Measurements from ENCODE around the gene SLC7A5. TPM values are rescaled to one million over a fixed set of nuclear protein-coding genes. Genes with fewer than 3 reads are reported as not detected.
"Not testable (repeated sequence)": the region's sequence is repeated elsewhere in the genome, so short reads cannot be mapped to it uniquely, and the experiment has no call there.

Gene SLC7A5
- total RNA-seq, 1 donor from 2014 or later, result 127 TPM

DNA sequence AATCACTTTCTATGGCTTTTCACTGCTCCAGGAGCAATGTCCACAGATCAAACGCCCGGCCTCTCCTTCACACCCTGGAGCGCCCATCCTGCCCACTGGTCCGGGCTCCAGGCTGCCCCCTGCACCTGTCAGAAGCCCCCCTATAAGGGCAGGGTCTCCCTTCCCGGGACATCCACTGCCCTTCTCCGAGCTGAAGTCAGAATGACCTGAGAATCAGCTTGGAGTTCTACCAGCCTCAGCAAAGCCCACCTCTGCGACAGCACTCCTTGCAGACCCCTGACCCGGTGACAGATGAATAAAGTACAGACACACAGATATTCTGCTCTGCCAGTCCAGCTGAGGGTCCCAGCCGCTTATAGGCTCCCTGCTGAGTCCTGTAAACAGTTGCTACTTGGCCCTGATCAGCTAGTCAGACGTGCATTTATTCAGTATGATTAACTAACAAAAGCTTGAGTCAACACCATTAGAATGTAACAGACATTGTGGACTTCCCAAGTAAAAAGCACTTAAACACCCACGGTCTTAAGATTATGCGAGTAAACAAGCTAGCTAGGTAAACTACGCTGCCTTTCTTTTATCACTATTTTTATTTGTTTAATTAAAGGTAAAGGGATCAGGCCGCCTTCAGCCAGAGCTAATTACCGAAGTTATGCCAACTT lies 4.8 kb downstream of the SLC7A5 start:
- Mint-ChIP-seq H3K27ac (ENCODE audit: unreplicated experiment) (no peak overlapping the region), H3K9me3 (ENCODE audit: unreplicated experiment) (no peaks in the 10 kb centered on the region), H3K36me3 (ENCODE audit: unreplicated experiment) (peaks cover 13% of the 10 kb centered on the region), H3K4me3 (ENCODE audit: unreplicated experiment) (peak overlapping the region; percentile 40), H3K4me1 (ENCODE audit: unreplicated experiment) (peaks cover 63% of the 10 kb centered on the region), H3K27me3 (ENCODE audit: unreplicated experiment) (no peaks in the 10 kb centered on the region)
- DNase-seq (ENCODE audit: extremely low spot score, unreplicated experiment), result no peak
- TF ChIP-seq CTCF (IDR thresholded peaks at IDR 0.05), result no peak

GRCh38 chr16:87863327-87863635 lies 6.0 kb downstream of the SLC7A5 start:
- not testable (repeated sequence) for H3K27ac Mint-ChIP-seq (ENCODE audit: unreplicated experiment); H3K9me3 Mint-ChIP-seq (ENCODE audit: unreplicated experiment); H3K27me3 Mint-ChIP-seq (ENCODE audit: unreplicated experiment); DNase-seq (ENCODE audit: extremely low spot score, unreplicated experiment); H3K4me3 Mint-ChIP-seq (ENCODE audit: unreplicated experiment)
- Mint-ChIP-seq H3K4me1 (ENCODE audit: unreplicated experiment) (peaks cover 72% of the 10 kb centered on the region), H3K36me3 (ENCODE audit: unreplicated experiment) (peaks cover 13% of the 10 kb centered on the region)

DNA sequence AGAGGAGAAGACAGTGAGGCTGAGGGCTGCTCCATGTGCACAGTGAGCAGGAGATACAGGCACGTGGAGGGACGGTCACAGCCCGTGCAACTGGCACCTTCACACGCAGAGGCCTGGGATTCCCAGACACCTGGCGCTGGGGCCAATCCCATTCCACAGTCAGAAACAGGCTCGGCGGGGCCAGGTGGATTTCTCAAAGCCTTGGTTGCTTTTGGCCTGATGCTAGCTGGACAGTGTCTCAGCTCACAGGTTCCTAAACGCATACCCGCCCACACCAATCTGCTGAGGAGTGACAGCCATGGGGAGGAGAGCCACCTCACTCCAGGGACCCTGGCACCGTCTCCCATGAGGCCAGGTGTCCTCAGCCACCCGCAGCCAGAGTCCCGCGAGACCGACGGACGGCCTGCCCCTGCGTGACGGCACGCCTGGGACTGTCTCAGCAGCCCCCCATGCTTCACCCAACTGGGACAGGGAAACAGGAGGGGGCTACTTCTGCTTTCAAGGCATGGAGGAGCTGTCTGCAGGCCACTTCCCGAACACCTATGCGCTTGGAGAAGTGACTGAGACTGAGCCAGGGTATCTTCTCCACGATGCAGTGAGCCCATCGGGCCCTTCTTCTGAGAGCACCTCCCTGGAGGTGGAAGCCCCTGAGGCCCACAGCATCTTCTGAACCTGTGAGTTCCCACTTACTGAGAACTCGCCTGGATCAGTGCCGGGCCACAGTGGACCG lies 6.5 kb downstream of the SLC7A5 start:
- not testable (repeated sequence) for DNase-seq (ENCODE audit: extremely low spot score, unreplicated experiment); H3K4me3 Mint-ChIP-seq (ENCODE audit: unreplicated experiment); H3K9me3 Mint-ChIP-seq (ENCODE audit: unreplicated experiment); H3K27me3 Mint-ChIP-seq (ENCODE audit: unreplicated experiment); H3K27ac Mint-ChIP-seq (ENCODE audit: unreplicated experiment)
- Mint-ChIP-seq H3K4me1 (ENCODE audit: unreplicated experiment) (peaks cover 75% of the 10 kb centered on the region), H3K36me3 (ENCODE audit: unreplicated experiment) (peaks cover 13% of the 10 kb centered on the region)

DNA sequence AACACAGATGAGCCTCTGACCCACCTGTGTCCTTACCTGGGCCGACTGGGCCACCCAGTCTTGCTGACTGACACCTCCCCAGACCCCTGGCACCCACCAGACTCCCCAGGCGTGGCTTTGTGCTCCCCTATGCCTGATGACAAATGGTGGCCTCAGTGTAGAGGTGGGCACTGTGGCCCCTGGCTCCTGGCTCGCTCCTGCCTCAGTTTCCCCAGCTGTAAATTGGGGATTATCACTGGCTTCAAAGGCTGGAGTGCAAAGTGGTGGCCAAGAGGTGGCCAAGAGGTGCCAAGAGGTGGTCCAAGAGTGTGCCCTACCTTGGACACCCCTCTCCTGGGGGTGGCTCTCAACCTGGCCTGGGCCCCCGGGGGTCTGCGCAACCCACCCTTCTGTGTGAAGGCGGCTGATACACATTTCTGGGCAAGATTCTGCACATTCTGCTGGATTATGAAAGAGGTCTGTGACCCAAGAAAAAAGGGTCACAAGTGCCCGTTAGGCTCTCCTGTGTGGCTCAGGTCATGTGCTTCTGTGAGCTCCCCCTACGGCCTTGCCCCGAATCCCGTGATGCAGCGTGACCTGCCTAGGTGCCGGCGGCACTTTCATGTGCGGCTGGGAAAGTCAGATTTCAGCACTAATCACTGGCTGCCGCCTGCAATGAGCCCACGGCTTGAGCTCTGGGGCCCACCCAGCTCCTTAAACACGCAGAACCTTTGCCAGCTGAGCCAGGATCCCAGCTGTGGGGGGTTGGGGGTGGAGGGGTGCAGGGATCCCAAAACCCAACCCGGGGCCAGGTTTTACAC lies 7.8 kb downstream of the SLC7A5 start:
- Mint-ChIP-seq H3K4me1 (ENCODE audit: unreplicated experiment) (peaks cover 75% of the 10 kb centered on the region), H3K27ac (ENCODE audit: unreplicated experiment) (peak overlapping the region; percentile 42), H3K36me3 (ENCODE audit: unreplicated experiment) (peaks cover 15% of the 10 kb centered on the region)
- not testable (repeated sequence) for H3K9me3 Mint-ChIP-seq (ENCODE audit: unreplicated experiment); DNase-seq (ENCODE audit: extremely low spot score, unreplicated experiment); H3K27me3 Mint-ChIP-seq (ENCODE audit: unreplicated experiment); H3K4me3 Mint-ChIP-seq (ENCODE audit: unreplicated experiment)

GRCh38 chr16:87860553-87861299 lies 8.6 kb downstream of the SLC7A5 start:
- H3K36me3 Mint-ChIP-seq (ENCODE audit: unreplicated experiment), result peaks cover 14% of the 10 kb centered on the region
- no peak for TF ChIP-seq CTCF (IDR thresholded peaks at IDR 0.05)
- H3K4me1 Mint-ChIP-seq (ENCODE audit: unreplicated experiment), result peaks cover 75% of the 10 kb centered on the region
- no peak for DNase-seq (ENCODE audit: extremely low spot score, unreplicated experiment)
- peak overlapping the region; percentile 38 for H3K4me3 Mint-ChIP-seq (ENCODE audit: unreplicated experiment)
- H3K27ac Mint-ChIP-seq (ENCODE audit: unreplicated experiment), result peak overlapping the region; percentile 95
- no peaks in the 10 kb centered on the region for H3K9me3 Mint-ChIP-seq (ENCODE audit: unreplicated experiment)
- no peaks in the 10 kb centered on the region for H3K27me3 Mint-ChIP-seq (ENCODE audit: unreplicated experiment)

- peak overlapping the region; percentile 83 for H3K27ac Mint-ChIP-seq (ENCODE audit: unreplicated experiment)
- H3K4me1 Mint-ChIP-seq (ENCODE audit: unreplicated experiment), result peaks cover 78% of the 10 kb centered on the region
These were observed 10.9 kb downstream of the SLC7A5 start for GRCh38 chr16:87858151-87858993.

More at GRCh38 chr16:87858151-87858993, 10.9 kb downstream of the SLC7A5 start:
- H3K27me3 Mint-ChIP-seq (ENCODE audit: unreplicated experiment); DNase-seq (ENCODE audit: extremely low spot score, unreplicated experiment); H3K9me3 Mint-ChIP-seq (ENCODE audit: unreplicated experiment); H3K4me3 Mint-ChIP-seq (ENCODE audit: unreplicated experiment); H3K36me3 Mint-ChIP-seq (ENCODE audit: unreplicated experiment): not testable (repeated sequence)
